Progenitor cell of endocrine pancreas (in vitro differentiated cells): Measurements from ENCODE around the gene TOLLIP. TPM values are rescaled to one million over a fixed set of nuclear protein-coding genes. Genes with fewer than 3 reads are reported as not detected.

Experiments used
- DNase-seq: peaks from one replicate; pipeline ENCODE4 v3.0.0; 2021; ENCODE audit warnings: low spot score; ENCODE audit not compliant: unreplicated experiment
- H3K27ac Mint-ChIP-seq: 2 replicates; pipeline ENCODE4 v1.8.0; 2021; ENCODE audit warnings: mild to moderate bottlenecking, moderate library complexity, mixed read lengths
- H3K27me3 Mint-ChIP-seq: 2 replicates; pipeline ENCODE4 v1.8.0; 2021; ENCODE audit warnings: mixed read lengths
- H3K36me3 Mint-ChIP-seq: 2 replicates; pipeline ENCODE4 v1.8.0; 2022; ENCODE audit warnings: mixed read lengths; ENCODE audit not compliant: insufficient read depth
- H3K4me1 Mint-ChIP-seq: 2 replicates; pipeline ENCODE4 v1.8.0; 2021; ENCODE audit warnings: low read depth, mixed read lengths
- H3K4me3 Mint-ChIP-seq: 2 replicates; pipeline ENCODE4 v1.8.0; 2021; ENCODE audit warnings: low read depth, mild to moderate bottlenecking, moderate library complexity, mixed read lengths
- H3K9me3 Mint-ChIP-seq: 2 replicates; pipeline ENCODE4 v1.8.0; 2021; ENCODE audit warnings: low read depth, mixed read lengths
- total RNA-seq: library from RNA; stranded (reverse); gene quantifications from 2 replicates; pipeline ENCODE4 v1.2.1, GENCODE V29; 2021
- TF ChIP-seq, protein P1 (sequence below): fragments of 200-600 bp; sonication (generic); IDR thresholded peaks from one replicate; pipeline ENCODE4 v1.5.0; 2021; ENCODE audit warnings: antibody characterized with exemption, mild to moderate bottlenecking; ENCODE audit not compliant: unreplicated experiment

The TOLLIP gene
- total RNA-seq, 1 donor from 2014 or later, result 44.4 TPM

- DNase-seq, result no peak
- peaks cover 11% of the 10 kb centered on the region for H3K27me3 Mint-ChIP-seq
- peaks cover 16% of the 10 kb centered on the region for H3K9me3 Mint-ChIP-seq
- H3K4me3 Mint-ChIP-seq, result peak overlapping the region; percentile 68
- peaks cover 5% of the 10 kb centered on the region for H3K36me3 Mint-ChIP-seq
- TF ChIP-seq, protein P1, sequence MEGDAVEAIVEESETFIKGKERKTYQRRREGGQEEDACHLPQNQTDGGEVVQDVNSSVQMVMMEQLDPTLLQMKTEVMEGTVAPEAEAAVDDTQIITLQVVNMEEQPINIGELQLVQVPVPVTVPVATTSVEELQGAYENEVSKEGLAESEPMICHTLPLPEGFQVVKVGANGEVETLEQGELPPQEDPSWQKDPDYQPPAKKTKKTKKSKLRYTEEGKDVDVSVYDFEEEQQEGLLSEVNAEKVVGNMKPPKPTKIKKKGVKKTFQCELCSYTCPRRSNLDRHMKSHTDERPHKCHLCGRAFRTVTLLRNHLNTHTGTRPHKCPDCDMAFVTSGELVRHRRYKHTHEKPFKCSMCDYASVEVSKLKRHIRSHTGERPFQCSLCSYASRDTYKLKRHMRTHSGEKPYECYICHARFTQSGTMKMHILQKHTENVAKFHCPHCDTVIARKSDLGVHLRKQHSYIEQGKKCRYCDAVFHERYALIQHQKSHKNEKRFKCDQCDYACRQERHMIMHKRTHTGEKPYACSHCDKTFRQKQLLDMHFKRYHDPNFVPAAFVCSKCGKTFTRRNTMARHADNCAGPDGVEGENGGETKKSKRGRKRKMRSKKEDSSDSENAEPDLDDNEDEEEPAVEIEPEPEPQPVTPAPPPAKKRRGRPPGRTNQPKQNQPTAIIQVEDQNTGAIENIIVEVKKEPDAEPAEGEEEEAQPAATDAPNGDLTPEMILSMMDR, result no peak
- peak overlapping the region; percentile 56 for H3K27ac Mint-ChIP-seq
- peaks cover 33% of the 10 kb centered on the region for H3K4me1 Mint-ChIP-seq
Measured at GRCh38 chr11:1307998-1308742, 1.3 kb downstream of the TOLLIP start.

GRCh38 chr11:1307163-1307870 lies 2.1 kb downstream of the TOLLIP start:
- Mint-ChIP-seq H3K27ac (peak overlapping the region; percentile 52), H3K36me3 (peaks cover 5% of the 10 kb centered on the region), H3K9me3 (peaks cover 13% of the 10 kb centered on the region), H3K4me1 (peaks cover 35% of the 10 kb centered on the region), H3K27me3 (peaks cover 7% of the 10 kb centered on the region), H3K4me3 (peak overlapping the region; percentile 68)
- no peak for DNase-seq
- TF ChIP-seq, protein P1, result no peak

DNA sequence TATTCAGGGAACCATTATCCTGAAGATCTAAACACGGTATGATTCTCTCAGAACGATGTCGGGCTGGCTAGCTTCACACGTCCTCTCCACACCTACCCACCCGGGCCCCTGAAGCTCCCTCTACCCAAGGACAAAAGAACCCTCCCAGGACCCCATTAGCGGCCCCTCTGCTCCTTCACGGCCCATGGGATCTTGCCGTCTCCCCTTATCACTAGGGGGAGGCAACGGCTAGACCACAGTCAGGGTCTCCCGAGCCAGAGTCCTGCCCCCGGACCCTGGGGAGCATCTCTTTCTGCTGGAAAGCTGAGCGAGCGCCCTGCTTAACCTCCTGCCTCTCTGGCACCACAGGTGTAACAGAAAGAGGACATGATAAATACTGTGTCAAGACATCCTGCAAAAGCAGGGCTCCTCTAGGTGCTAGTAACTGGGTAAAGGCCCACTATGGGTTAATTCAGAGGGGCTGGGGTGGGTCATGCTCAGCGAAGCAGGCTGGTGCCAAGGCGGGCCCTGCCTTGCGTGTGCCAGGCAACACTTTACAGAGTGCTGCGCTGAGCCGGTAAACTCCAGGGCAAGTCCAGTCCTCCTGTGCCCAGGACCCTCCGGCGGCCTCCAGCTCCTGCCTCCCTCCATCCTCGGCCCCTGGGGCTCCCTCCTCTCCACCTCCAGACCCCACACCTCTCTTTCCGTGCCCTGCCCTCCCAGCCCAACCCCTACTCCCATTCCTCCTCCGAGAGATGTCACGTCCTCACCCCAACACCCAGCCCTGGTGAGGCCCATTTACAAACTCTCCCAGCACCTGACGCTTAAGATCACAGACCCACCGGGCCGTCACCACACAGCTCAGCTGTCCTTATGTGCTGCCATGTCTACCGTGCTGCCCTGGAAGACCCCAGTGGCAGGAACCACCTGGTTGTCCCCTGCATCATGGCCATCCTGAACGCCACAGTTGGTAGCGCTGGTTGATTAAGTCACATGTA lies 3.0 kb downstream of the TOLLIP start:
- no peak for DNase-seq
- Mint-ChIP-seq H3K27me3 (peaks cover 3% of the 10 kb centered on the region), H3K4me3 (peak overlapping the region; percentile 26), H3K36me3 (peaks cover 4% of the 10 kb centered on the region), H3K4me1 (peaks cover 35% of the 10 kb centered on the region), H3K9me3 (peaks cover 6% of the 10 kb centered on the region), H3K27ac (peak overlapping the region; percentile 52)
- TF ChIP-seq, protein P1, result no peak

DNA sequence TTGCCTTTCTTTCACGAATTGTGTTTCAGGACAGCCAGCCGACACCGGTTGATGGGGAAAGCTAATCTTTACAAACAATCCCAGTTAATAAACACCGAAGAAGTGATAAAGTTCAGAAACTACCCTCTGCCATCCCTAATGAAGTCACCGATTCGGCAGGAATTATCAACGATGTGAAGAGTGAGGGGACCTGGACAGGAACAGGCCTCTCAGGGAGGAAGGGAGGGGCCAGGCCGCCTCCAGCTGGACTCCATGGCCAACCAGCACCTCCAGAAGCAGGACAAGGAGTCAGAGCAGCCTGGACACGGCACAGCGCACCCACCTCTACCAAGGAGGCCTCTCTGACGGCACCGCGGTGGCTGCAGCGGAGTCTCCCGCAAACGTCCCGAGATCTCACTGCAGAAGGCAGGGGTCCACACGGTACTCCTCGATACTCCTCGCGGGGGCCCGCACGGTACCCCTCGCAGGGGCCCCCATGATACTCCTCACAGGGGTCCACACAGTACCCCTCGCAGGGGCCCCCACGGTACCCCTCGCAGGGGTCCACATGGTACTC lies 3.9 kb downstream of the TOLLIP start:
- Mint-ChIP-seq H3K4me3 (no peak overlapping the region), H3K27me3 (no peaks in the 10 kb centered on the region), H3K27ac (peak overlapping the region; percentile 95), H3K9me3 (peaks cover 1% of the 10 kb centered on the region), H3K36me3 (peaks cover 1% of the 10 kb centered on the region), H3K4me1 (peaks cover 35% of the 10 kb centered on the region)
- TF ChIP-seq, protein P1, result no peak
- no peak for DNase-seq
